Measurements from ENCODE around the gene SSBP4.
"Not testable (repeated sequence)": the region's sequence is repeated elsewhere in the genome, so short reads cannot be mapped to it uniquely, and the experiment has no call there.

Gene SSBP4
- 5.2 to 61.6 (median 30.6) reads per million in 18 experiments for total RNA-seq

DNA sequence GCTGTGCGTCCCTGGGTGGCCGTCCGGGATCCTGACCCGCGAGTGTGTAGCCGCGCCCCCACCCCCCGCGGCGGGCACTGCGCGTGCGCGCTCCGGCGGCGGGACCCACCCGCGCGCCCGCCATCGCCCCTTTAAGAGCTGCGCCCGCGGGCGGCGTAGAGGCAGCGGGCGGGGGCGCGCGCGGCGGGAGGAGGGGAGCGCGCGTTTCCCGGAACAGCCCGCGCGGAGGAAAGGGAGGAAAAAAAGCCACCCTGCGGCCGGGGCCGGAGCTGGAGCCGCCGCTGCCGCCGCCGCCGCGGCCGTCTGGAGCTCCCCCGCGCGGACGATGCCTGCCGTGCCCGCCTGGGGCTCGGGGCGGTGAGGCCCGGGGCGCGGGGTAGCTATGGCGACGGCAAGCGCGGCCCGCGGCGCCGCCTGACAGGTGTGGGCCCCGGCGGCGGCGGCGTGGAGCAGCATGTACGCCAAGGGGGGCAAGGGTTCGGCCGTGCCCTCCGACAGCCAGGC is at the start of gene SSBP4:
Gene SSBP4 (plus strand): TSS at position 204 of the 504 bp plus-strand sequence. CDS start 251 bp downstream, at position 455.
- DNase-seq: peak; percentile 74 to 80

DNA sequence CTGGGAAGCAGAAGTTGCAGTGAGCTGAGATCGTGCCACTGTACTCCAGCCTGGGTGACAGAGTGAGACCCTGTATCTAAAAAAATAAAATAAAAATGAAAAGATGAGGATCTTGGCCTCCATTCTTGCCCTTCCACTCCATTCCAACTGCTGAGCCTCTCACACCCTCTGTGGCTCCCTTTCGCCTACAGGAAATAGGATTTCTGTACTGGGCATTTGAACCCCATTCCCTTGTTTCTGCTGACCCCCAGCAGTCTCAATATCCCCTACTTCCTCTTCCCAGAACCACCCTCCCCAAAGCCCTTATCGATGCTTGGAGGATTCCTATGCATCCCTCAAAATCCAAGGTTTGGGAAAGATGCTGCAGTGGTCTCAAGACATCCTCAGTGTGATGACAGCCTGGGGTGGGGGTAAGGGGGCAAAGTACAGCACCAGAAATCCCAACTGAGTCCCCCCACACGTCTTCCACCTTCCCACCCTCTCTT is 45.7 kb upstream of the SSBP4 start:
- no peak for DNase-seq

DNA sequence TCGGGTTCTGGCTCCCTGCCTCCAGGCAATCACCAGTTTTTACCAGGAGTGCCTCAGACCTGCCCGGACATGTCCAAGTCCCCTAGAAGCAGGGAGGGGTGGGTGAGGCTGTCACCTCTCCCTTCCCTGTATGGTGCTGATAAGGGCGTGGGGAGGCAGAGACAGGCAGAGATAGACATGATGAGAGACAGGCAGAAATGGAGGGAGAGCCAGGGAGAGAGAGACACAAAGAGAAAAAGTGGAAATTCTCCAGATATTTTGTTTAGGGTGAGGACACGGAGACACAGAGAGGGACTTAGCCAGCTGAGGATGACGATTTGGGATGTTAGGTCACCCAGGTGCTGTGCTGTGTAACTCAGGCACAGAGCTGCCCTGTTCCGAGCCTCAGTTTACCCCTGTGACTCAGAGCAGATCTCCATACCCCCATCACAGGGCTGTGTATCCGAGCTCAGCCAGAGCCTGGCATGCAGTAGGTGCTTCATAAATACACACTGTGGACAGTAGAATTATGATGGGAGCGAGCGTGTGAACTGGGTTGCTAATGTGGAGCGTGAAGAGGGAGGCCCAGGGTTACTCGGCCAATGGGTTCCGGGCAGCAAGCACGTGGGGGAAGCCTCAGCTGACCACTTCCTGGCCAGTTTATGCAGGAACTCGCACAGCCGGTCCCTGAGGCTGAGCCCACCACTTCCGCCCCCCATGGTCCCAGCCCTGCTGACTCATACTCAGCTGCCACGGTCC is 45.1 kb upstream of the SSBP4 start:
- peak; percentile 99 for DNase-seq

DNA sequence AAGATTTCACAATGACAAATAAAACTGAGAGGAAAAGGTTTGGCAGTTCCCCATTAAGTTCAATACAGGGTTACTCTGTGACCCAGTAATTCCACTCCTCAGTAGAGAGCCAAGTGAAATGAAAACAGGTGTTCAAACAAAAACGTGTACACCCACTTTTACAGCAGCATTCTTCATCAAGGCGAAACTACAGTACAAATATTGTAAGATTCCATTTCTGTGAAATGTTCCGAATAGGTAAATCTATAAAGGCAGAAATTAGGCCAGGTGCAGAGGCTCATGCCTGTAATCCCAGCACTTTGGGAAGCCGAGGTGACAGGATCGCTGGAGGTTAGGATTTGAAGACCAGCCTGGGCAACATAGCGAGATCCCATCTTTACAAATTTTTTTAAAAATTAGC is 42.2 kb upstream of the SSBP4 start:
- DNase-seq: no peak

DNA sequence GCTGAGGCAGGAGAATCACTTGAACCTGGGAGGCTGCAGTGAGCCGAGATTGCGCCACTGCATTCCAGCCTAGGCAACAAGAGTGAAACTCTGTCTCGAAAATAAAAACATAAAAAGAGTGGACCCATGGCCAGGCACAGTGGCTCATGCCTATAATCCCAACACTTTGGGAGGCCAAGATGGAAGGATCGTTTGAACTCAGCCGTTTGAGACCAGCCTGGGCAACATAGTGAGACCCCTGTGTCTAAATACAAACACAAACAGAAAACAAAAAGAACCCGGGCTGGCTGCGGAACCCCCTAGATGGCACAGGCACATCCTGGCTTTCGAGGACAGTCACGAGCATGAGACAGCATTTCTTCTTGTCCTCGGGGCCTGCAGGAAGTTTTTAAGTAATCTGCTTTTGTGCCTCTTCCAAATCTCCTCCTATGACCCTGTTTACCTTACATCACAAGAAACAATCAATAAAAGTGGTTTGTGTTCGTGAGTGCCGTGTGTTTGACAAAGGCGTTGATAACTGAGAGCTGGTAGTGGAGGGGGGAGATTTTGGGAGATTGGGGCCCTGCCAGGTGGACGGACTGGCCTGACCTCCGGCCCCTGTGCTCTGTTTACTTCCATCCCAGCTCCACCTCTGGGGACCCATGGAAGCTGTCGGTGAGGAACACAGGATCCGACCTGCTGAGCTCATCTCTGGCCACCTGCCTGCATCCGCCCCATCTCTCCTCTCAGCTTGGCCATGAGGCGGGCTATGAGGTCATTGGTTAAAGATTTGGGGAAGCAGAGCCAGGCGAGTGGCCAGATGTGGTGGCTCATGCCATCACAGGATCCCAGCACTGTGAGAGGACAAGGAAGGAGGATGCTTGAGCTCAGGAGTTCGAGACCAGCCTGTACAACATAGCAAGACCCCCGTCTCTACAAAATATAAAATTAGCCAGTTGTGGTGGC is 39.1 kb upstream of the SSBP4 start:
- DNase-seq: peak; percentile 77 to 85

DNA sequence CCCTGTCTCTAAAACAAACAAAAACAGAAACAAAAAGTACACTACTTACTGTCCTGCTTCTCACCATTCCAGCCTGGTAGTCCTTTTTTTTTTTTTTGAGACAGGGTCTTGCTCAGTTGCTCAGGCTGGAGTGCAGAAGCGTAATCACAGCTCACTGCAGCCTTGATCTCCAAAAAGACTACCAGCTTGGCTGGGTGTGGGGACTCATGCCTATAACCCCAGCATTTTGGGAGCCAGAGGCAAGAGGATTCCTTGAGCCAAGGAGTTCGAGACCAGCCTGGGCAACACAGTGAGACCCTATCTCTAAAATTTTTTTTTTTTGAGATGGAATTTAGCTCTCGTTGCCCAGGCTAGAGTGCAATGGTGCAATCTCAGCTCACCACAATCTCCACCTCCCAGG is 38.4 kb upstream of the SSBP4 start:
- DNase-seq: no peak

DNA sequence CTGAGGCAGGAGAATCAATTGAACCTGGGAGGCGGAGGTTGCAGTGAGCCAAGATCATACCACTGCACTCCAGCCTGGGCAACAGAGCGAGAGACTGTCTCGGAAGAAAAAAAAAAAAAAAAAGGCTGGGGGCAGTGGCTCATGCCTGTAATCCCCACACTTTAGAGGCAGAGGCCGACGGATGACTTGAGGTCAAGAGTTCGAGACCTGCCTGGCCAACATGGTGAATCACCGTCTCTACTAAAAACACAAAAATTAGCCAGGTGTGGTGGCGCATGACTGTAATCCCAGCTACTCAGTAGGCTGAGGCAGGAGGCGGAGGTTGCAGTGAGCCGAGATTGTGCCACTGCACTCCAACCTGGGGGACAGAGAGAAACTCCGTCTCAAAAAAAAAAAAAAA is 35.6 kb upstream of the SSBP4 start:
- DNase-seq: not testable (repeated sequence)

DNA sequence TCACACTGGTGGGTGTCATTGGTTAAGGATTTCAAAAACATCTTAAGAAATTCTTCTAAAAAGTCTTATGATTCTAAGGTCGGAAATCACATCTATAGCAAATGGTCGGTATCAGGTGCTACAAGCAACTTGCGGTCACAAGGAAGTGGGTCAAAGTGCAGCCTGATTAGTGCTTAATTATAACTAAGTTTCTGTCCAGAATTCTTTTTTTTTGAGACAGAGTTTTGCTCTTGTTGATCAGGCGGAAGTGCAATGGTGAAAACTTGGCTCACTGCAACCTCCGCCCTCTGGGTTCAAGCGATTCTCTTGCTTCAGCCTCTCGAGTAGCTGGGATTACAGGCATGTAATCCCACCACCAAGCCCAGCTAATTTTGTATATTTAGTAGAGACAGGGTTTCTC is 34.4 kb upstream of the SSBP4 start:
- no peak for DNase-seq

DNA sequence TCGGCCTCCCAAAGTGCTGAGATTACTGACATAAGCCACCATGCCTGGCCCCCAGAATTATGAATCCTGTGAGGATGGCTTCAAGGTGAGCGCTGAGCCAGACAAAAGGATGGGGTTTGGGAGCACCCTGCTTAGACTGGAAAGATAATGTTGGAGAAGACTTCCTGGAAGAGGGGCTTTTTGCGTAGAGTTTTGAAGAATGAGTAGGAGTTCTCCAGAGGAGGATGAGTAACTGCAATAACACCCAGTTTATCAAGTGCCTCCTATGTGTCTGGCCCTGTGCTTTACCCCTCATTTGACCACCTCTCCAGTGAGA is 33.9 kb upstream of the SSBP4 start:
- DNase-seq: no peak

DNA sequence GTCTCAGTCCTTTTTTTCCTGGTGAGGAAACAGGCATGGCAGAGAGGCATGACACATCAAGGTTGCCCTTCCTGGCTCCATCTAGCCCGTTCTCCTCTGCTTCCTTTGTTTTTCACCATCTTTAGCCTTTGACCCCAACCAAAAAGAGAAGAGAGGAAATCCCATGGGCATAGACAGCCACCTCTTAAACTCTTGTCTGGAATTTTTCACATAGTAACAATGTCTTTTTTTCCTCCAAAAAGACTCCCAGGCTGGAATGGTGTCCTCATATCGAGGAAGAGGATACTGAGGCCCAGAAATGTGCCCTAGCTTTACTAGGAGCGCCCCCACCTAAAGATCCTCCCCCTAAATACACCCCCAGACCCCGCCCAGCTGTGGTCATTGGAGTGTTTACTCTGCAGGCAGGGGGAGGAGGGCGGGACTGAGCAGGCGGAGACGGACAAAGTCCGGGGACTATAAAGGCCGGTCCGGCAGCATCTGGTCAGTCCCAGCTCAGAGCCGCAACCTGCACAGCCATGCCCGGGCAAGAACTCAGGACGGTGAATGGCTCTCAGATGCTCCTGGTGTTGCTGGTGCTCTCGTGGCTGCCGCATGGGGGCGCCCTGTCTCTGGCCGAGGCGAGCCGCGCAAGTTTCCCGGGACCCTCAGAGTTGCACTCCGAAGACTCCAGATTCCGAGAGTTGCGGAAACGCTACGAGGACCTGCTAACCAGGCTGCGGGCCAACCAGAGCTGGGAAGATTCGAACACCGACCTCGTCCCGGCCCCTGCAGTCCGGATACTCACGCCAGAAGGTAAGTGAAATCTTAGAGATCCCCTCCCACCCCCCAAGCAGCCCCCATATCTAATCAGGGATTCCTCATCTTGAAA is 33.3 kb upstream of the SSBP4 start, which contains the start of gene GDF15:
Gene GDF15 (plus strand): TSS at position 484 of the 868 bp plus-strand sequence. CDS start 32 bp downstream, at position 516.
- DNase-seq: peak; percentile 87 to 90

DNA sequence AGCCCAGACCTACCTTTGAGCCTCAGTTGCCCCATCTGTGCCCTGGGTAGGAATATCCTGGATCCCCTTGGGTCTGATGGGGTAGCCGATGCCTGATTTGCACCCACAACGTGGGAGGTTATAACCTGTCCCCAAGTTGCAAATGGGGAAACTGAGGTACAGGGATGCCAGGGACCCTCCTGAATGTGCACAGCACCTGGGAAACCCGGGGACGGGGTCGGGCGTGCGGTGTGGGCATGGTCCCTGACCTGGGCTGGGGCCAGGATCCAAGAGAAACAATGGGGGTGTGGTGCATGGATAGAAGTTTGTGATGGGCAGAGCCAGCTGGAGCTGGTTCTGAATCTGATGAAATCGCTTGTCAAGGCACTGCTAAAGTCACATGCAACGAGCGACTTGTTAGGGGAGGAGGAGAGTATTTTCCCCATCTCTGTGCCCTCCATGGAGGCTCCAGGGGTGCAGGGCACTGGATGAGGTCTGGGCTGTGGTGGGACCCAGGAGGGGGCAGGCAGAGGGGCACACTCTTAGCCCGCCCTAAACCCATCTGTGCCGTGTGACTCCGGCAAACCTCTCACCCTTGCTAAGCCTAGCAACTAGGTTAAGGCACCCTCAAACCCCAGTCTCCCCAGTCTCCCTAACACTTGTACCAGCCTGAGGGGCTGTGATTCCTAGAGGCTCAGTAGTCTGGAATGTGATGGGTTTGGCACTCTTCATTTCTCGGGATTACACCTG is 32.5 kb upstream of the SSBP4 start:
- DNase-seq: peak; percentile 23 to 39

DNA sequence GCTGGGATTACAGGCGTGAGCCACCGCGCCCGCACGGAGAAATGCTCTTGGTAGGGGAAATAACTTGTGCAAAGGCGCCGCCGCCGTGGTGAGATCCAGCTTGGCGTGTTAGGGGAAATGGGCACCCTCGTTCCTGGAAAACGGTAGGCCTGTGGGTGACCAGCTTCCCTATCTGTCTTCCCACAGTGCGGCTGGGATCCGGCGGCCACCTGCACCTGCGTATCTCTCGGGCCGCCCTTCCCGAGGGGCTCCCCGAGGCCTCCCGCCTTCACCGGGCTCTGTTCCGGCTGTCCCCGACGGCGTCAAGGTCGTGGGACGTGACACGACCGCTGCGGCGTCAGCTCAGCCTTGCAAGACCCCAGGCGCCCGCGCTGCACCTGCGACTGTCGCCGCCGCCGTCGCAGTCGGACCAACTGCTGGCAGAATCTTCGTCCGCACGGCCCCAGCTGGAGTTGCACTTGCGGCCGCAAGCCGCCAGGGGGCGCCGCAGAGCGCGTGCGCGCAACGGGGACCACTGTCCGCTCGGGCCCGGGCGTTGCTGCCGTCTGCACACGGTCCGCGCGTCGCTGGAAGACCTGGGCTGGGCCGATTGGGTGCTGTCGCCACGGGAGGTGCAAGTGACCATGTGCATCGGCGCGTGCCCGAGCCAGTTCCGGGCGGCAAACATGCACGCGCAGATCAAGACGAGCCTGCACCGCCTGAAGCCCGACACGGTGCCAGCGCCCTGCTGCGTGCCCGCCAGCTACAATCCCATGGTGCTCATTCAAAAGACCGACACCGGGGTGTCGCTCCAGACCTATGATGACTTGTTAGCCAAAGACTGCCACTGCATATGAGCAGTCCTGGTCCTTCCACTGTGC is 30.9 kb upstream of the SSBP4 start:
- peak; percentile 92 to 95 for DNase-seq

DNA sequence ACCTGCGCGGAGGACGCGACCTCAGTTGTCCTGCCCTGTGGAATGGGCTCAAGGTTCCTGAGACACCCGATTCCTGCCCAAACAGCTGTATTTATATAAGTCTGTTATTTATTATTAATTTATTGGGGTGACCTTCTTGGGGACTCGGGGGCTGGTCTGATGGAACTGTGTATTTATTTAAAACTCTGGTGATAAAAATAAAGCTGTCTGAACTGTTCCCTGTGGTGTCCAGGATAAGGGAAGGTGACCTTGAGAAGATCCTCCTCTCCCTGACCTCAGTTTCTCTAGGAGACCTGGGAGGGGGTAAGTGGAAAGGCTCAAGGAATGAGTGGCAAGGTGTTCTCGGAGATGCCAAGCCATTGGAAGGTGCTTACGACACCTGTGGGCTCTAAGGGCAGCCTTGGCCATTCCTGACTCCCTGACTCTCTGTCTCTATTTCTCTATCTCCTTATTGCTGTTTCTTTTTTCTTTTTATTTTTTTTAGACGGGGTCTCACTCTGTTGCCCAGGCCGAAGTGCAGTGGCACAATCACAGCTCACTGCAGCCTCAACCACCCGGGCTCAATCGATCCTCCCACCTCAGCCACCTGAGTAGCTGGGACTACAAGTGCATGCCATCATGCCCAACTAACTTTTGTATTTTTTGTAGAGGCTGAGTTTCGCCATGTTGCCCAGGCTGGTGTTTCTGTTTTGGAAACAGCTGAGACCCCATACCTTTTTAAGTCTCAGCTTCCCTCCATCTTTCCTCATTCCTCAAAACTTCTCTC is 30.1 kb upstream of the SSBP4 start:
- DNase-seq: no peak

DNA sequence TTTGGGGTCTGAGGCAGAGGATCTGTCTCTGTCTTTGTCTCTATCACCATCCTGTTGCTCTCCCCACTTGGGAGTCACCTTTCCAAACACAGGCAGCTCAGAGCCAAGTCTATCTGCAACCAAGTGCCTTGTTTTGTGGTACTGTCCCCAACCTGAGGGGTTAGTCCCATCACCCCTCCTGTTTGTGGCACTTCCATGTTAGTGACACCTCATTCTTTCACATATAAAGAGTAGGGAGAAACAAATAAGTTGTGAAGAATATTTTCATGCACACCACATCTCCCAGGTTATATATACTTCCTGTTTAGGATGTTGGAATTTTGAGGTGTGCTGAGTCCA is 29.5 kb upstream of the SSBP4 start:
- no peak for DNase-seq

DNA sequence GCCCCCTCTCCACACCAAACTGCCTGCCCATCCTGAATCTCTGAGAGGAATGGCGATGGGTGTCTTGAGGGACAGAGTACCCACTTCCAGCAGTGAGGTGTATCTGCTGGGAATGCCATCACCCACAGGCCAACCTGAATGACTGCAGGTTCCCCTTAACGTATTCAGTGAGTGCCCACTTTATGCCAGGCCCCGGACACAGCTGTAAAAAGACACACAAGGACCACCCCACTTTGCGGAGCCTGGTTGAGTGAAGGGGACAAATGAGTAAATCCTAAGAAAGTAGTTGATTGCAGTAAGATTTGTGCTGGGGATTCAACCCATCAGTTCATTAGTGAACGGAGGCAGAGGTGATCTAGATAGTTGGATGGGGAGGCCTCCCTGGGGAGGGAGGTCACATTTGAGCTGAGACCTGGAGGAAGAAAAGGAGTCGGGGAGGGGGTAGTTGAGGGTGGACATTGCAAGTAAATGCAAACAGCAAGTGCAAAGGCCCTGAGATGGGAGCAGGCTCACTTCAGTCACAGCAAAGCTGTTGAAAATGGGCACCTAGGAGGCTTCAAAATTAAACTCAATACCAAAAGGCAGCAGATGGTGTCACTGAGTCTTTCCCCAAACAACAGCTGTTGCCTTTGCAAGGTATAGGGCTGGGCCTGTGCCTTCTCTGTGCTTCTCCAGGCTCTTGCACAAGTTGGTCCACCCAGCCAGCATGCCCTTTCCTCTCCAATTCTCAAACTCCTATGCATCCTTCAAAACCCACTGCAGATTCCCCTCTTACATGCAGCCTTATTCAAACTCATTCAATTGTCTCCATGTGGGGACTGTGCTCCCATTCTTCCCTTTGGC is 28.9 kb upstream of the SSBP4 start:
- DNase-seq: no peak

DNA sequence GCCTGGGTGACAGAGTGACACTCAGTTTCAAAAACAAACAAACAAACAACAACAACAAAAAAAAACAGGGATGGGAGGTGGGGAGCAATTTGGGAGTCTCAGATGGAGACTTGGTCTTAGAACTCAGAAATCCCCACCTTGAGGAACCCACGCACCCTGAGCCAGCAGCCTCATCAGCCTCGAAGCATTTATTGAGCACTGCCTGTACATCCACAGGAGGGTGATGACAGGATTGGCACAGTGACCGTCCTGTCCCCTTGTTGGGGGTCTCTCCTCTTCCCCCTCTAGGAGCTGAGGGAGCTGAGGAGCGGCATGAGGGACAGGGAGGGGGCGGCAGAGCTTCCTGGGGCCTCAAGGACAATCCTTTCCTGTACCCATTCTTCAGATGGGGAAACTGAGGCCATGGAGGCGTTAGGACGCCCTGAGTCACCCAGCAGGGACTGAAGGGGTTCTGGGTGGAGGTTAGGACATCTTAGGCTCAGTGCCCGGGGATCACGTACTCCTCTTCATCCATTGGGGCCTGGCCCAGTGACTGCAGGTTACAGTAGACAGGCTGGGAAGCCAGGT is 27.6 kb upstream of the SSBP4 start:
- no peak for DNase-seq

DNA sequence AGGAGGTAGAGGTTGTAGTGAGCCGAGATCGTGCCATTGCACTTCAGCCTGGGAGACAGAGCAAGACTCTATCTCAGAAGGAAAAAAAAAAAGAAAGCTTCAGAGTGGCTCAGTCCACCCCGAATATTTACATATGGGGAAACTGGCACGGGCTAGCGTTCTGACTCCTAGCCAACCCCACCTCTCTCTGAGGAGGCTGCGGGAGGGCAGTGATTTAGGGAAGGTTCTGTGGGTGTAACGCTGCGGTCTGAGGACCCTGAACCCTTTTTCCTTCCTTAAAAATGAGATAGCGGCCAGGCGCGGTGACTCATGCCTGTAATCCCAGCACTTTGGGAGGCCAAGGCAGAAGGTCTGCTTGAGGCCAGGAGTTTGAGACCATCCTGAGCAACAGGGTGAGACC is 26.8 kb upstream of the SSBP4 start:
- DNase-seq: peak; percentile 95 to 96

DNA sequence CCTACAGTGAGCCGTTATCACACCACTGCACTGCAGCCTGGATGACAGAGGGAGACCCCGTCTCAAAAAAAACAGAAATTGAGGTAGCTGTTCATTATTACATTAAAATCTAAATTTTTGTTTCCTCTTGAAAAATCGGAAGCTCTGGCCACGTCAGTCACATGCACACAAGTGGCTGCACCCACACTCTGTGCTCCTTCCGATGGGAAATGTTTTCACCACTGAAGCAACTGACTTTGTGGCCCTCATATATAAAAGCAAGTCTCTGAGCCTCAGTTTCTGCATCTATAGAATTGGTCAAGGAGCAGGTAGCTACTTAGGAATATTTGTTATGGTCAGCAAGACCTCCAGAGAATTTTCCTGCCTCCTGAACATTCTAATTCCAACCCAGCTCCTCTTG is 26.3 kb upstream of the SSBP4 start:
- peak; percentile 83 to 89 for DNase-seq

DNA sequence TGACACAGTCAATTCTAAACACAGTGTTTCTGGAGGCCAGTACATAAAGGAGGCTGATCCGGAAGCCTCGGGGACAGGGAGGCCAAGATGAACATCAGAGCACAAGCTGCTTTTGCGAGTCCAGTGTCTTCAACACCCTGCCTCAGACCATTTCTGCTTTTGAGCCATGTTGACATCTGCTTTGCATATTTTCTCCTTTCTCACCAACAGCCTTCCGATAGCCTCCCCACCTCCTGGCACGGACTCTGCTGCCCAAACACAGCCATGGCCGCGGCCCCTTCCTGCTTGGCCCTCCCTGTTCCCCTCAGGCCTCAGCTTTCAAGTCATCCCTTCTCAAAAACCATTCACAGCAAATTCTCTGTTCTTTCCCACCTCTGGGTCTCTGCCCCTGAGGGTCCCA is 25.4 kb upstream of the SSBP4 start:
- peak; percentile 85 to 89 for DNase-seq

Data from inflammatory macrophage (primary cell).